ENCODE data around the gene SAMD3. TPM values are rescaled to one million over a fixed set of nuclear protein-coding genes. Genes with fewer than 3 reads are reported as not detected.

The SAMD3 gene
- total and polyA plus RNA-seq, 2 of the 8 experiments (the other 6 are each of a cell fraction or from before 2014, with no cell fraction given), result 1.8 to 1.9 TPM

GRCh38 chr6:130200020-130200419, 22.7 kb downstream of the SAMD3 start (continued):
- TF ChIP-seq GABPA (IDR thresholded peaks at IDR 0.05; ENCODE audit: borderline replicate concordance, insufficient read depth, low read length) (no peak), NANOG (IDR thresholded peaks at IDR 0.05; ENCODE audit: insufficient read depth, low read depth, low read length, poor library complexity, severe bottlenecking) (no peak), BACH1 (IDR thresholded peaks at IDR 0.05; ENCODE audit: low read length) (no peak), POLR2A (IDR thresholded peaks at IDR 0.05; ENCODE audit: control extremely low read depth in 1 of 2, low read depth in 2 of 2, low read length in 2 of 2) (no peak)

Measured in H1 (cell line).